HG03159 (cell line): ENCODE measurements around the gene PGA3.
A peak's percentile ranks its signal among the peaks of the same experiment; 100 is the strongest.
"Not testable (repeated sequence)": the region's sequence is repeated elsewhere in the genome, so short reads cannot be mapped to it uniquely, and the experiment has no call there.

Experiments used
- ATAC-seq: cut with Tn5 transposase; IDR thresholded peaks from one replicate; pipeline ENCODE4 v1.9.1; 2021; ENCODE audit warnings: mild to moderate bottlenecking, moderate library complexity; ENCODE audit not compliant: unreplicated experiment

The PGA3 gene

GRCh38 chr11:61170566-61170965 lies 32.7 kb upstream of the PGA3 start:
- ATAC-seq = no peak

DNA sequence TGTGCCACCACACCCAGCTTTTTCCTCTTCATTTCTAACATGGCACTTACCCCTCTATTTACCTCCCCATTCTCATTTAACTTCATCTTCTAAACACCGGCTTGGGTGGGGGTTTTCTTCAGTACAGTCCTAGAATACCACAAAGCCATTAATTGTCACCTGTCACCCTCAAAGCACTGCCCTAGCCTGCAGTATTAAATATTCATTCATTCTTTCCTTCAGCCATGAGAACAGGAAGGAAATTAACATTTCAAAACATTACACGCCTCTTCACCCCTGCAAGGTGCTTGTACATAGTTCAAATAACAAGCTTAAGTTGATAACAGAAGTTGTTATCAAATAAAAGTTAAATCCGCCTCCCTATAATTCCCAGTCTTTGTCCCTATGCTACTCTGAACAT lies 31.4 kb upstream of the PGA3 start:
- ATAC-seq = no peak

DNA sequence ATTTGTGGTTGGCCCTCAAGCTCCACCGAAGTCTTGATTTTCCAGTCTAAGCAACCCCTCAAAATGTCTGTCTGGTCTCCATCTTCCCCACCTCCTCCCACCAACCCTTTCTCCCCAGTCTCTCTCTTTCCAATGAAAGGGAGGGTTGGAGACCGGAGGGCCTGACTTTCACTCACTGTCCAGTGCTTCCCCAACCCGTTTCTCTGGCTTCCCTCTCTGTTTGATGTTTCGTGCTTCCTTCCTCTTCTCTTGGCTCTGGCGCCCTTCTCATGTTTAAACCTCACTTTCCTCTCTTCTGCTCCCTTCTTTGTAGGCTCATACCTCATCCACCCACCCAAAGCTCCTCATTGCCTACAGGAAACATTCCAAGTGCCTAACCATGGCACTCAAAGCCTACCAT lies 31.0 kb upstream of the PGA3 start:
- ATAC-seq = no peak

GRCh38 chr11:61172888-61173287 lies 30.4 kb upstream of the PGA3 start:
- ATAC-seq = no peak

- ATAC-seq = no peak
These were observed 29.9 kb upstream of the PGA3 start for GRCh38 chr11:61173456-61173855.

GRCh38 chr11:61174273-61174672 lies 29.0 kb upstream of the PGA3 start:
- no peak for ATAC-seq

- ATAC-seq = no peak
These were observed 28.4 kb upstream of the PGA3 start for GRCh38 chr11:61174949-61175348.

DNA sequence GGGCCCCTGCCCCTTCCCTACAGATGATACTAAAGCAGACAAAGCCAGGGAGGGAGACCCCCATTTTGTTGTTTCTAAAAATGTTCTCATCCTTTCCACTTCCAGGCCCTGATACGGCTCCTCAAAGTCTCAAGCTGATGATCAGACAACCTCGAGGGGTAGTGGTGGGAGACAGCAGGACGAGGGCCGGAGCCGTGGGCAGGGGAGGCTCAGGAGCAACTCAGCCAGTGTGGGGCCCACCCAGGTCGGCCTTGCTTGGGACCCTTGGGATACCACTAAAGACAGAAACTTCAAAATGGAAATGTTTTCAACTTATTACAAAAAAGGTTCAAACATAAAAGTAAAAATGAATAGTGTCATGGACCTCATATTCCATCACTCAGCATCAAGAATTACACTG lies 26.9 kb upstream of the PGA3 start:
- no peak for ATAC-seq

DNA sequence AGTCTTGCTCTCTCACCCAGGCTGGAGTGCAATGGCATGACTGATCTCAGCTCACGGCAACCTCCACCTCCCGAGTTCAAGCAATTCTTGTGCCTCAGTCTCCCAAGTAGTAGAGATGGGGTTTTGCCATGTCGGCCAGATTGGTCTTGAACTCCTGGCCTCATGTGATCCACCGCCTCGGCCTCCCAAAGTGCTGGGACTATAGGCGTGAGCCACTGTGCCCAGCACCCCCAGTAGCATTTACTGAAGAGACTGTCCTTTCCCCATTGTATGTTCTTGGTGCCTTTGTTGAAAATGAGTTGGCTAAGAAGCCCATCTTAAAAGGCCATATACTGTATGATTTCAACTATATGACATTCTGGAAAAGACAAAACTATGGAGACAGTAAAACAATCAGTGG lies 23.1 kb upstream of the PGA3 start:
- ATAC-seq = not testable (repeated sequence)

- ATAC-seq = no peak
These were observed 21.8 kb upstream of the PGA3 start for GRCh38 chr11:61181489-61181888.

DNA sequence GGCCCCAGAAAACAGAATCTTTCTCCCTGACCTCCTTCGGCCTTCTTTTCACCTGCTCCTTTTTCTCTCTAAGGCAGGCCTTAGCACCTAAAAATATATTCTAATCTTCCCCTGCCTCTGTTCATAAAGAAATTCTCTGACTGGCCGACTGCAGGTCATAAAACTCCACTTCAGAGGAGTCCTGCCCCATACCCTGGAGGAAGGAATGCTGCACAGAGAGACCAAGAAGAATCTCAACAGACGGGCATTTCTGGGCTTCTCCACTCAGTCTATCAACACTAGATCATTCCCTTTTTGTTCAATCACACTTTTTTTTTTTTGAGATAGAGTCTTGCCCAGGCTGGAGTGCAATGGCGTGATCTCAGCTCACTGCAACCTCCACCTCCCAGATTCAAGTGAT lies 19.7 kb upstream of the PGA3 start:
- no peak for ATAC-seq

DNA sequence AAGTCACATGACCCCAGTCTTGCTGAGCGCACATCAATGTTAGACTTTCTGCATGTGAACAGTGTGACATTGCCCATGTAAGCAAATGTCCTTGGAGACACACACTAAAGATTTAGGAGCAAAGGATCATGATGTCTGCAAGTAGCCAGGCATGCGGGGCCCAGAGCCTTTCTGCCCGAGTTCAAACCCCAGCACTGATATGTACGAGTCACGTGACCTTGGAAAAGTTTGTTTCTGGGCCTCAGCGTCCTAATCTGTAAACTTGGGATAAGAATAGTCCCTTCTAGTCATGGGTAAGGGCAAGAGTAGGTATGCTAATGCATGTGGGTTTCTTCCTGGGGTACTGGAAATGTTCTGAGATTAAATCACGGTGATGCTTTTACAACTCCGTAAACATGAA lies 16.8 kb upstream of the PGA3 start:
- no peak for ATAC-seq

DNA sequence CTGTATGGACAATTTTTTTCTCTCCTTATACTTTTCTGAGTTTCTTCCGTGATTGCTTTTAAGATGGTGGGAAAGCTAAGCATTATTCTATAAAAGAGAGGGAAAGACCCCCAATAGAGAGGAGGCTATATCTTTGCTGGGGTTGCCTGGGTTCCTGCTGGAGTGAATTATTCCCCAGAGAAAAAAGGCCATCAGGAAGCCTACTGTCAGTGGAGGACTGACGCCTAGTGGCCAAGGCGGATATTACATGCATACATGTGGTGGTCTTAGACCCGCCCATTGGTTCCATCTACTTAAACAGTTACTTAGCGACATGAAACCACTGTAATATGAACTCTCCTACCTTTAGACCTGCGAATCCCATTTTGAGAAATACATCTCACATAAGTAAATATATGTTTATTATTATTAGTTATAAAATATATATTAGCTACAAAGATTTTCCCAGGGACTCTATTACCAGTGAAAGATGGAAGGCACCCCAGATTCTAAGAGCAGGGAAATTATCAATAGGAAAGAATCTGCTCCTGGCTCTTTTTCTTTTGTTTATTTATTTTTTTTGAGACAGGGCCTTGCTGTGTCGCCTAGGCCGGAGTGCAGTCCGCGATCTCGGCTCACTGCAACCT lies 15.7 kb upstream of the PGA3 start:
- ATAC-seq = peak; percentile 63

- ATAC-seq = no peak
These were observed 13.4 kb upstream of the PGA3 start for GRCh38 chr11:61189933-61190332.

- no peak for ATAC-seq
These were observed 9.7 kb upstream of the PGA3 start for GRCh38 chr11:61193596-61193995.

DNA sequence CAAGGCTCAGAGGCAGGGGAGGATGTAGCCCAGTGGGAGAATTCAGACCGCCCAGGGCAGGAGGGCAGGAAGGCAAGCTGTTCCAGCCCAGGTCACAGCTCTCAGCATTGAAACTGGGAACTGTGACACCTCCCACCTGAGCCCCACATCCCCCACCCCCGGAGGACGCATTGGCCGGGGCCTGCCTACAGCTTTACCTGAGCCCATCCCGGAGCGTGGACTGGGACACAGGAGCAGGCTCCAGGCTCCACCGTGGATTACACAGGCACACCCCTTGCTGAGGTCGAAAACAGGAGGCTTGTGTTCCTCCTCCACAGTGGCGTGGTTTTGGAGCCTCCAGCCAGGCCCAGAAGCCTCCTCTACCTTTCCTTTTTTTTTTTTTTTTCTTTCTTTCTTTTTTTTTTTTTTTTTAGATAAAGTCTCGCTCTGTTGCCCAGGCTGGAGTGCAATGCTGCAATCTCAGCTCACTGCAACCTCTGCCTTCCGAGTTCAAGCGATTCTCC lies 9.1 kb upstream of the PGA3 start:
- no peak for ATAC-seq

DNA sequence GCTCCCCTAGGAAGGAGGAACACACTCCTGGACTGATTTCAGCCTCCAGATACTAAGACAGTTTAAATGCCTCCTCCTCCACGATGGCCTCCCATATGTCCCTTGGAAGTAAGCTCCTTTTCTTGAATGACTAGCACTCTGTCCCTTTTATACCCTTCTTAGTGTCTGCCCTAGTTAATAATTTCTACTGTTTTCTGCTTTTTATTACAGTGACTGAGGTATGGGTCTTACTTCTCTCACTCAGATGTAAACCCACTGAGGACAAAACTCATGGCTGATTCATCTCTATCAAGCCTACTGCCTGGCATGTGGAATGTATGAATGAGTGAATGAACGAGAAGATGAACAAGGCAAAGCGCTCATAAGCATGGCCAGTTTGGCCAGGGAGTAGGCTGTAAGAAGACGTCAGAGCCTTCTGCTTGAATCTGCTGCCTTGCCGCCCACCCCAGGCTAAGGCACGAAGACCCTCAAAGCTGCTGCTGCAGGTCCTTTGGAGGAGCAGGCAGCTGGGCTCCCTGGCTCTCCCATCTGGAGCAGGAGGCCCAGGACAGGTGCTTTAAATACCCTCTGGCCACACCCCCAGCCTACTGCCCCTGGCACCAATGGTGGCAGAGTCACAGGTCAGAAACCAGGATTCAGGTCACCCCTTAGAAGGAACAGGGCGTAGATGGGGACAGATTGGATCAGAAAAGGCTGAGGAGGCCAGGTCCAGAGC lies 8.2 kb upstream of the PGA3 start:
- no peak for ATAC-seq

DNA sequence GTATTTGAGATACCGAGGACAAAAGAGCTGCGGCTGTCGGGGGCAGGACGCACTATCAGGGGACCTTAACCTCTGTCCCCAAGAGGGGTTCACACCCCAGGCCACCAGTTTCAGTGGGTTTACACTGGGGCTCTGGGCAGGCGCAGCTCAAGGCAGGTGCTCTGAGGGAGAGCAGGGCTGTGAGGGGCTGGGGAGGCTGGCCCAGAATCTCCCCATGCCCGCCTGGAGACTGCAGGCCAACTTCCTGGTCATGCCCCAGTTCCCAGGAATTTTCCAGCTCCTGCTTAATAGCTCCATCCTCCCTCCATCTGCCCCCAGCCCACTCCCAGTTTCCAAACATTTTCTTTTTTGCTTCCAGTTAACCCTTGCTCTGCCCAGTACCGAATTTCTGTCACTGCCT lies 7.6 kb upstream of the PGA3 start:
- no peak for ATAC-seq

DNA sequence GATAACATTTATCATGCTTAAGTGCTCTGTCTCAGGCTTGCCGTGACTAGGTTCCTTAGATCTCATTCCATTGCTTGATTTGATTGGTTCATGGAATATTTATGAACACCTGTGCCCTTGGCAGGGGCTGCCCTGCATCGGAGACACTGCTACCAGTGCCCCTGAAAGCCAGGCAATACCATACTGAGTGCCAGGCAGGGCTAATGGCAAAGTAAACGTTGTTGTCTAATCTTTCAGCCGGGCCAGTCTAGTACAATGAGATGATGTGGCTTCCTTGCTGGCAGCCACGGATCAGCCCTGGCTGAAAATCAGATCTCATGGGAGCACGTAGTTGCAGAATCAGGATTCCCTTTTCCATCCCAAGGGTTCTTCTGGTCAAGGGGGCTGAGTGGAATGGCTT lies 5.0 kb upstream of the PGA3 start:
- ATAC-seq = no peak

DNA sequence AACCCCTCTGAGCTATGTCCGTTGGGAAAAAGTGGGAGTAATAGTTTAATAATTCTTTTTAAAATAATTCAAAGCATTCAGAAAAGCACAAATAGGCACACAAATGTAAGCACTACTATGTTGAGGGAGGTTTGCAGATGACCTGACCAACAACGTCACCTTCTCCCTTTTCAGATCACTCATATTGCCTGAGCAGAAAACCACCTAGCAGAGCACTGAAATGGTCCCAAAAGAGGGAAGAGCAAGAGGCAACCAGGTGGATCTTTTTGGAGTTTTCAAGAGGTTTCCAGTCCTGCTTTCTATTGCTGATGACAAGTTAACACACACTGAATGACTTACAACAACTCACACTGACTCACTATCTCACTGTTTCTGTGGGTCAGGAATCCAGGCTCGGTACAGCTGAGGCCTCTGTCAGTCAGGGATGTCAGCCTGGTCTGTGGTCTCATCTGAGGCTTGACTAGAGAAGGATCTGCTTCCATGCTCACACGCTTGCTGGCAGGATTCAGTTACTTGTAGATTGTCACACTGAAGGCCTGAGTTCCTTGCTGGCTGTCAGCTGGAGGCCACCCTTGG lies 4.3 kb upstream of the PGA3 start:
- no peak for ATAC-seq

DNA sequence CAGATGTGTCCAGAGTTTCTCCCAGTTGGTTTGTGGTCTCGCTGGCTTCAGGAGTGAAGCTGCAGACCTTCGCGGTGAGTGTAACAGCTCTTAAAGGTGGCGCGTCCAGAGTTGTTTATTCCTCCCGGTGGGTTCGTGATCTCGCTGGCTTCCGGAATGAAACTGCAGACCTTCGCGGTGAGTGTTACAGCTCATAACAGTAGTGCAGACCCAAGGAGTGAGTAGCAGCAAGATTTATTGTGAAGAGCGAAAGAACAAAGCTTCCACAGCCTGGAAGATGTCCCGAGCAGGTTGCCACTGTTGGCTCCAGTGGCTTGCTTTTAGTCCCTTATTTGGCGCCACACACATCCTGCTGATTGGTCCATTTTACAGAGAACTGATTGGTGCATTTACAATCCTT lies 1.8 kb upstream of the PGA3 start:
- ATAC-seq = no peak

GRCh38 chr11:61203873-61204272 lies 558 bp downstream of the PGA3 start:
- ATAC-seq = not testable (repeated sequence)
